Panc1 (cell line): ENCODE measurements around the gene NCOA4.
"Not testable (repeated sequence)": the region's sequence is repeated elsewhere in the genome, so short reads cannot be mapped to it uniquely, and the experiment has no call there.

ENCODE experiments used
- TCF7L2 ChIP-seq: IDR thresholded peaks from 2 replicates; pipeline ENCODE4 v1.6.1; 2011; ENCODE audit warnings: mild to moderate bottlenecking, low read depth, low read length, inconsistent platforms
- TF ChIP-seq, protein P1 (sequence below): fragments of 450-650 bp; IDR thresholded peaks from 2 replicates; pipeline ENCODE4 v1.5.1; 2017; ENCODE audit warnings: mild to moderate bottlenecking
- TF ChIP-seq, protein P2 (sequence below), 2 experiments: IDR thresholded peaks; 2 replicates each; pipeline ENCODE4 v1.6.1; 2011 to 2012; ENCODE audit warnings: low read depth in 2 of 2, control low read depth in 1 of 2, low read length in 1 of 2, mild to moderate bottlenecking in 1 of 2, moderate library complexity in 1 of 2; ENCODE audit not compliant: insufficient read depth in 1 of 2

DNA sequence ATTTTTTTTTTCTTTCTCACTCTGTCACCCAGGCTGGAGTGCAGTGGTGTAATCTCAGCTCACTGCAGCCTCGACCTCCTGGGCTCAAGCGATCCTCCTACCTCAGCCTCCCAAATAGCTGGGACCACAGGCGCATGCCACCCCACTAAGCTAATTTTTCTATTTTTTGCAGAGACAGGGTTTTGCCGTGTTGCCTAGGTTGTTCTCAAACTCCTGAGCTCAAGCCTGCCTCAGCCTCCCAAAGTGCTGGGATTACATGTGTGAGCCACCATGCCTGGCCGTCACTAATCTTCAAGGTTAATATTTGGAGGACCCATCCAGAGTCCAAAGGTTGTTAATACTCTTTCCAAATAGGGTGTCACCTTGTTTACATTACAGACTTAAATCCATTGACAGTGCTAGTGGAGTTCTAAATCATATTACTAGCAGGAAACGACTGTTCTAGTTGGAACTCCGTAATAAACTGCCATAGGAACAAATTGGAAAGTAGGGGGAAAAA is 28.2 kb downstream of the NCOA4 start:
- TF ChIP-seq, protein P1, sequence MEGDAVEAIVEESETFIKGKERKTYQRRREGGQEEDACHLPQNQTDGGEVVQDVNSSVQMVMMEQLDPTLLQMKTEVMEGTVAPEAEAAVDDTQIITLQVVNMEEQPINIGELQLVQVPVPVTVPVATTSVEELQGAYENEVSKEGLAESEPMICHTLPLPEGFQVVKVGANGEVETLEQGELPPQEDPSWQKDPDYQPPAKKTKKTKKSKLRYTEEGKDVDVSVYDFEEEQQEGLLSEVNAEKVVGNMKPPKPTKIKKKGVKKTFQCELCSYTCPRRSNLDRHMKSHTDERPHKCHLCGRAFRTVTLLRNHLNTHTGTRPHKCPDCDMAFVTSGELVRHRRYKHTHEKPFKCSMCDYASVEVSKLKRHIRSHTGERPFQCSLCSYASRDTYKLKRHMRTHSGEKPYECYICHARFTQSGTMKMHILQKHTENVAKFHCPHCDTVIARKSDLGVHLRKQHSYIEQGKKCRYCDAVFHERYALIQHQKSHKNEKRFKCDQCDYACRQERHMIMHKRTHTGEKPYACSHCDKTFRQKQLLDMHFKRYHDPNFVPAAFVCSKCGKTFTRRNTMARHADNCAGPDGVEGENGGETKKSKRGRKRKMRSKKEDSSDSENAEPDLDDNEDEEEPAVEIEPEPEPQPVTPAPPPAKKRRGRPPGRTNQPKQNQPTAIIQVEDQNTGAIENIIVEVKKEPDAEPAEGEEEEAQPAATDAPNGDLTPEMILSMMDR: not testable (repeated sequence)
- TF ChIP-seq, protein P2, sequence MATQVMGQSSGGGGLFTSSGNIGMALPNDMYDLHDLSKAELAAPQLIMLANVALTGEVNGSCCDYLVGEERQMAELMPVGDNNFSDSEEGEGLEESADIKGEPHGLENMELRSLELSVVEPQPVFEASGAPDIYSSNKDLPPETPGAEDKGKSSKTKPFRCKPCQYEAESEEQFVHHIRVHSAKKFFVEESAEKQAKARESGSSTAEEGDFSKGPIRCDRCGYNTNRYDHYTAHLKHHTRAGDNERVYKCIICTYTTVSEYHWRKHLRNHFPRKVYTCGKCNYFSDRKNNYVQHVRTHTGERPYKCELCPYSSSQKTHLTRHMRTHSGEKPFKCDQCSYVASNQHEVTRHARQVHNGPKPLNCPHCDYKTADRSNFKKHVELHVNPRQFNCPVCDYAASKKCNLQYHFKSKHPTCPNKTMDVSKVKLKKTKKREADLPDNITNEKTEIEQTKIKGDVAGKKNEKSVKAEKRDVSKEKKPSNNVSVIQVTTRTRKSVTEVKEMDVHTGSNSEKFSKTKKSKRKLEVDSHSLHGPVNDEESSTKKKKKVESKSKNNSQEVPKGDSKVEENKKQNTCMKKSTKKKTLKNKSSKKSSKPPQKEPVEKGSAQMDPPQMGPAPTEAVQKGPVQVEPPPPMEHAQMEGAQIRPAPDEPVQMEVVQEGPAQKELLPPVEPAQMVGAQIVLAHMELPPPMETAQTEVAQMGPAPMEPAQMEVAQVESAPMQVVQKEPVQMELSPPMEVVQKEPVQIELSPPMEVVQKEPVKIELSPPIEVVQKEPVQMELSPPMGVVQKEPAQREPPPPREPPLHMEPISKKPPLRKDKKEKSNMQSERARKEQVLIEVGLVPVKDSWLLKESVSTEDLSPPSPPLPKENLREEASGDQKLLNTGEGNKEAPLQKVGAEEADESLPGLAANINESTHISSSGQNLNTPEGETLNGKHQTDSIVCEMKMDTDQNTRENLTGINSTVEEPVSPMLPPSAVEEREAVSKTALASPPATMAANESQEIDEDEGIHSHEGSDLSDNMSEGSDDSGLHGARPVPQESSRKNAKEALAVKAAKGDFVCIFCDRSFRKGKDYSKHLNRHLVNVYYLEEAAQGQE (IDR thresholded peaks at IDR 0.05; ENCODE audit: insufficient read depth in 1 of 2, low read depth in 2 of 2, low read length in 1 of 2): not testable (repeated sequence)
- TF ChIP-seq TCF7L2: not testable (repeated sequence)
